H9 (cell line): ENCODE data around the gene DMAC2L. TPM values are rescaled to one million over a fixed set of nuclear protein-coding genes. Genes with fewer than 3 reads are reported as not detected.

ENCODE experiments used
- DNase-seq: peaks from one replicate; pipeline ENCODE4 v3.0.0-alpha.2; 2017
- H2AFZ ChIP-seq: one replicate; pipeline ENCODE4 v1.6.1; 2013; ENCODE audit warnings: mild to moderate bottlenecking, low read length, control low read depth, moderate library complexity
- H2AK5ac ChIP-seq: 2 replicates; pipeline ENCODE4 v1.6.1; 2013; ENCODE audit warnings: low read length, control low read depth, mixed read lengths; ENCODE audit not compliant: insufficient read length
- H2BK120ac ChIP-seq: one replicate; pipeline ENCODE4 v1.6.1; 2013; ENCODE audit warnings: low read depth, mild to moderate bottlenecking, low read length, control low read depth, inconsistent platforms; ENCODE audit not compliant: poor library complexity, severe bottlenecking
- H2BK12ac ChIP-seq: 2 replicates; pipeline ENCODE4 v1.6.1; 2013; ENCODE audit warnings: low read length, control low read depth, mixed read lengths, low read depth; ENCODE audit not compliant: insufficient read length
- H2BK15ac ChIP-seq: 2 replicates; pipeline ENCODE4 v1.6.1; 2013; ENCODE audit warnings: low read depth, low read length, control low read depth
- H2BK20ac ChIP-seq: one replicate; pipeline ENCODE4 v1.6.1; 2013; ENCODE audit warnings: low read depth, mild to moderate bottlenecking, low read length, control low read depth, inconsistent platforms; ENCODE audit not compliant: poor library complexity, severe bottlenecking
- H2BK5ac ChIP-seq: 2 replicates; pipeline ENCODE4 v1.6.1; 2013; ENCODE audit warnings: low read length, control low read depth, mixed read lengths; ENCODE audit not compliant: insufficient read length
- H3K14ac ChIP-seq: 2 replicates; pipeline ENCODE4 v1.6.1; 2013; ENCODE audit warnings: low read length, control low read depth; ENCODE audit not compliant: insufficient read depth
- H3K18ac ChIP-seq: 2 replicates; pipeline ENCODE4 v1.6.1; 2013; ENCODE audit warnings: low read depth, mild to moderate bottlenecking, mixed read lengths, low read length, control low read depth; ENCODE audit not compliant: insufficient read length
- H3K23ac ChIP-seq: 2 replicates; pipeline ENCODE4 v1.6.1; 2013; ENCODE audit warnings: low read length, control low read depth, mixed read lengths, low read depth; ENCODE audit not compliant: insufficient read length
- H3K23me2 ChIP-seq: 2 replicates; pipeline ENCODE4 v1.6.1; 2013; ENCODE audit warnings: low read depth, mild to moderate bottlenecking, mixed read lengths, low read length, control low read depth; ENCODE audit not compliant: insufficient read length, poor library complexity, severe bottlenecking
- H3K27ac ChIP-seq: 2 replicates; pipeline ENCODE4 v1.5.1; 2013; ENCODE audit warnings: low read length, control low read depth, mixed read lengths, low read depth; ENCODE audit not compliant: insufficient read length
- H3K27me3 ChIP-seq: 2 replicates; pipeline ENCODE4 v1.6.1; 2013; ENCODE audit warnings: low read length, control low read depth, inconsistent platforms; ENCODE audit not compliant: insufficient read depth
- H3K4ac ChIP-seq: 2 replicates; pipeline ENCODE4 v1.6.1; 2013; ENCODE audit warnings: low read depth, mild to moderate bottlenecking, control low read depth, inconsistent platforms, low read length, moderate library complexity
- H3K4me1 ChIP-seq: 2 replicates; pipeline ENCODE4 v1.6.1; 2013; ENCODE audit warnings: low read length, control low read depth, inconsistent platforms; ENCODE audit not compliant: insufficient read depth
- H3K4me2 ChIP-seq: 2 replicates; pipeline ENCODE4 v1.6.1; 2013; ENCODE audit warnings: low read length, control low read depth, mixed read lengths; ENCODE audit not compliant: insufficient read length, insufficient read depth
- H3K56ac ChIP-seq: 2 replicates; pipeline ENCODE4 v1.6.1; 2013; ENCODE audit warnings: low read depth, mild to moderate bottlenecking, mixed read lengths, low read length, control low read depth; ENCODE audit not compliant: insufficient read length
- H3K79me1 ChIP-seq: 2 replicates; pipeline ENCODE4 v1.6.1; 2013; ENCODE audit warnings: low read depth, mild to moderate bottlenecking, moderate library complexity, low read length, control low read depth, inconsistent platforms; ENCODE audit not compliant: insufficient read depth, poor library complexity, severe bottlenecking
- H3K79me2 ChIP-seq: 2 replicates; pipeline ENCODE4 v1.6.1; 2013; ENCODE audit warnings: low read length, control low read depth, inconsistent platforms; ENCODE audit not compliant: insufficient read depth
- H3K9ac ChIP-seq: 2 replicates; pipeline ENCODE4 v1.6.1; 2013; ENCODE audit warnings: low read length, control low read depth, mixed read lengths; ENCODE audit not compliant: insufficient read length; ENCODE audit errors: extremely low read depth
- H3K9me3 ChIP-seq: one replicate; pipeline ENCODE4 v1.6.1; 2013; ENCODE audit warnings: low read depth, low read length, inconsistent platforms; ENCODE audit not compliant: control insufficient read depth
- H3T11ph ChIP-seq: one replicate; pipeline ENCODE4 v1.6.1; 2013; ENCODE audit warnings: mild to moderate bottlenecking, low read length, control low read depth, inconsistent platforms
- H4K20me1 ChIP-seq: one replicate; pipeline ENCODE4 v1.6.1; 2013; ENCODE audit not compliant: control insufficient read depth, insufficient read length, insufficient read depth
- H4K5ac ChIP-seq: 2 replicates; pipeline ENCODE4 v1.6.1; 2013; ENCODE audit warnings: low read depth, mild to moderate bottlenecking, mixed read lengths, low read length, control low read depth; ENCODE audit not compliant: insufficient read length
- H4K8ac ChIP-seq: replicated peaks from 2 replicates; pipeline ENCODE4 v1.6.1; 2013; ENCODE audit warnings: low read length, control low read depth, mixed read lengths, low read depth; ENCODE audit not compliant: insufficient read length
- H4K91ac ChIP-seq: 2 replicates; pipeline ENCODE4 v1.6.1; 2013; ENCODE audit warnings: low read depth, mild to moderate bottlenecking, moderate library complexity, mixed read lengths, low read length, control low read depth; ENCODE audit not compliant: insufficient read length
- H3K27ac Mint-ChIP-seq, 3 experiments: 2 replicates in 2 of 3; 3 replicates in 1 of 3; pipeline ENCODE4 v1.8.0; 2020 to 2021; ENCODE audit warnings: mixed read lengths in 3 of 3, mild to moderate bottlenecking in 1 of 3, moderate library complexity in 1 of 3
- H3K27me3 Mint-ChIP-seq: 2 replicates; pipeline ENCODE4 v1.8.0; 2021; ENCODE audit warnings: low read depth, mild to moderate bottlenecking, moderate library complexity, mixed read lengths
- H3K36me3 Mint-ChIP-seq, 3 experiments: 2 replicates in 2 of 3; 3 replicates in 1 of 3; pipeline ENCODE4 v1.8.0; 2020 to 2021; ENCODE audit warnings: low read depth in 3 of 3, mixed read lengths in 3 of 3; ENCODE audit not compliant: insufficient read depth in 1 of 3
- H3K4me1 Mint-ChIP-seq, 2 experiments: 2 replicates each; pipeline ENCODE4 v1.8.0; 2020; ENCODE audit warnings: mixed read lengths in 2 of 2
- H3K4me3 Mint-ChIP-seq, 2 experiments: 2 replicates in 1 of 2; 3 replicates in 1 of 2; pipeline ENCODE4 v1.8.0; 2020 to 2021; ENCODE audit warnings: mild to moderate bottlenecking in 2 of 2, mixed read lengths in 2 of 2, moderate library complexity in 1 of 2
- H3K9me3 Mint-ChIP-seq, 2 experiments: 2 replicates in 1 of 2; 3 replicates in 1 of 2; pipeline ENCODE4 v1.8.0; 2020; ENCODE audit warnings: mild to moderate bottlenecking in 2 of 2, mixed read lengths in 2 of 2, moderate library complexity in 1 of 2
- whole genome bisulfite sequencing: extraction: QIAGEN DNeasy Blood & Tissue Kit; methylation state at CpG from one replicate; pipeline ENCODE4 v1.1.7; 2013; ENCODE audit warnings: missing lambda C conversion rate, low lambda C conversion rate, mixed read lengths; ENCODE audit not compliant: insufficient read length; ENCODE audit errors: extremely low coverage; 5-methylcytosine and 5-hydroxymethylcytosine counted together
- total RNA-seq: library from RNA; stranded (reverse); gene quantifications from 2 replicates; pipeline ENCODE4 v1.2.1, GENCODE V29; 2021
- TF ChIP-seq, protein P1 (sequence below): fragments of 200-600 bp; sonication (generic); conservative IDR thresholded peaks from 3 replicates; pipeline ENCODE4 v1.8.0; 2021; ENCODE audit warnings: antibody characterized with exemption, mild to moderate bottlenecking

Gene DMAC2L
- total RNA-seq, 1 experiment from 2014 or later, result 22.4 TPM

DNA sequence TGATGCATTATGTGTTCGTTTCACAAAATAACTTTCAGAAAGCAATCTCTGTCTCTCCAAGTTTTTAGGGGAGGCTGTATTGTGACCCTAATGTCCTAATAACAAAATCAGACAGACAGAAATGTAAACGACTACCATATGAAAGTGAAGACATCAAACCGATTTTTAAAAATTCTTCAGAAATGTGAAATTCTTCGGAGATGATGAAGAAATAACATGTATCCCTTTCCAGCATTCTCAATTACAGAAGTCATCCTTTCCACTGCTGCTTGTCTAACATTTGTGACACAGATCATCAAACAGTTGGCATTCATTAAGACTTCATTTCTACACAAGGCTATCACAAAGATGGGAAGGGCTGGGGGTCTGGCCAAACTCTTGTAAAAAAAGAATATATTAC is 41.0 kb downstream of the DMAC2L start:
- Histone ChIP-seq H3K4me1 (no peaks in the 10 kb centered on the region; the same call in 1 of the 2 replicates), H3K4me2 (no peak overlapping the region), H4K20me1 (no peaks in the 10 kb centered on the region), H3K56ac (no peak overlapping the region), H2AK5ac (no peak overlapping the region), H2BK15ac (no peak overlapping the region), H3K18ac (no peak overlapping the region), H2BK5ac (no peak overlapping the region), H3K27ac (no peak overlapping the region), H2BK120ac (no peak overlapping the region), H4K8ac (no peak overlapping the region), H3K9me3 (no peaks in the 10 kb centered on the region), H3K79me2 (no peaks in the 10 kb centered on the region; the same call in 1 of the 2 replicates), H3K23me2 (no peaks in the 10 kb centered on the region), H4K91ac (no peak overlapping the region), H3K79me1 (no peaks in the 10 kb centered on the region), H3K9ac (no peak overlapping the region), H3K23ac (no peak overlapping the region), H2AFZ (no peak overlapping the region), H3K27me3 (no peaks in the 10 kb centered on the region), H4K5ac (no peak overlapping the region), H3T11ph (no peak overlapping the region), H2BK12ac (no peak overlapping the region), H2BK20ac (no peak overlapping the region), H3K4ac (no peak overlapping the region), H3K14ac (no peak overlapping the region)
- Mint-ChIP-seq H3K27ac (no peak overlapping the region), H3K9me3 (no peaks in the 10 kb centered on the region), H3K4me1 (peaks cover 9 to 14% of the 10 kb centered on the region in 2 experiments; a peak in 3 of 4 replicates), H3K4me3 (no peak overlapping the region), H3K27me3 (no peaks in the 10 kb centered on the region), H3K36me3 (no peaks in the 10 kb centered on the region)
- TF ChIP-seq, protein P1, sequence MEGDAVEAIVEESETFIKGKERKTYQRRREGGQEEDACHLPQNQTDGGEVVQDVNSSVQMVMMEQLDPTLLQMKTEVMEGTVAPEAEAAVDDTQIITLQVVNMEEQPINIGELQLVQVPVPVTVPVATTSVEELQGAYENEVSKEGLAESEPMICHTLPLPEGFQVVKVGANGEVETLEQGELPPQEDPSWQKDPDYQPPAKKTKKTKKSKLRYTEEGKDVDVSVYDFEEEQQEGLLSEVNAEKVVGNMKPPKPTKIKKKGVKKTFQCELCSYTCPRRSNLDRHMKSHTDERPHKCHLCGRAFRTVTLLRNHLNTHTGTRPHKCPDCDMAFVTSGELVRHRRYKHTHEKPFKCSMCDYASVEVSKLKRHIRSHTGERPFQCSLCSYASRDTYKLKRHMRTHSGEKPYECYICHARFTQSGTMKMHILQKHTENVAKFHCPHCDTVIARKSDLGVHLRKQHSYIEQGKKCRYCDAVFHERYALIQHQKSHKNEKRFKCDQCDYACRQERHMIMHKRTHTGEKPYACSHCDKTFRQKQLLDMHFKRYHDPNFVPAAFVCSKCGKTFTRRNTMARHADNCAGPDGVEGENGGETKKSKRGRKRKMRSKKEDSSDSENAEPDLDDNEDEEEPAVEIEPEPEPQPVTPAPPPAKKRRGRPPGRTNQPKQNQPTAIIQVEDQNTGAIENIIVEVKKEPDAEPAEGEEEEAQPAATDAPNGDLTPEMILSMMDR, result no peak
- DNase-seq, result no peak
- no CpG with 5 or more reads among the region's 4 CpGs for WGBS
